Measurements from ENCODE around the gene TTYH1.

Gene TTYH1

DNA sequence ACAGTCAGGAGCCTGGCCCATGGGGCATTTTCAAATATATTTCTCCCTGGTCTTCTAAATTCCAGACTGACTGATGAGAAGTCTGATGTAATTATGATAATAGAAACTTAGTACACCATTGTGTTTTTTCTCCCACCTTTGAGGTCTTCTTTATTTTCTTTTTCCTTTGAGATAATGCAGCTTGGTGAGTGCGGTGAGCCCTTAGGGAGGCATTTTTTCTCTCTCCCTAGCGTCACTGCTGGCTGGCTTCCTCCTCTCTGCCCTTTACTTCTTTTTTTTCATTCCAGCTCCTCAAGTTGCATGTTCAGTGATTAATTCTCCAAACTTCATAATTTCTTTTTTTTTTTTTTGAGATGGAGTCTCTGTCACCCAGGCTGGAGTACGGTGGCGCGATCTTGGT, 70.6 kb downstream of the TTYH1 start:
- no peak for DNase-seq
